GM21360 (cell line): ENCODE measurements around the gene BRWD1.
"Not testable (repeated sequence)": the region's sequence is repeated elsewhere in the genome, so short reads cannot be mapped to it uniquely, and the experiment has no call there.

ENCODE experiments used
- ATAC-seq: cut with Tn5 transposase; IDR thresholded peaks from one replicate; pipeline ENCODE4 v1.9.1; 2021; ENCODE audit warnings: mild to moderate bottlenecking, moderate library complexity; ENCODE audit not compliant: unreplicated experiment

BRWD1 gene

DNA sequence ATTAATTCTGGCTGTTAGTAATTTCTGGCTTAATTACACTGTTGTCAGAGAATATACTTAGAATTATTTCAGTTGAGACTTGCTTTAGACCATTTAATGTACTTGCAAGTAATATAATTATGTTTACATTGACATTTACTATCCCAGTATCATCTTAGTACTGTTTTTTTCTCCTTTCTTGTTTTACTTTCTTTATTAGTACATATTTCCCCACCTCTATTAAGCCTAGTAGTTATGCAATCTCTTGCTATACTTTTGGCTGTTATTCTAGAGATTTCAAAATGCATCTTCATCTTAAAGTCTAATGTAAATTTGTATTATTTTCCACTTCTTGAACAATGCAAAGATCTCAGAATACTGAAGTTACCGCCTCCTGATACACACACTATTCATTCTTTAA lies 24.4 kb downstream of the BRWD1 start:
- no peak for ATAC-seq

DNA sequence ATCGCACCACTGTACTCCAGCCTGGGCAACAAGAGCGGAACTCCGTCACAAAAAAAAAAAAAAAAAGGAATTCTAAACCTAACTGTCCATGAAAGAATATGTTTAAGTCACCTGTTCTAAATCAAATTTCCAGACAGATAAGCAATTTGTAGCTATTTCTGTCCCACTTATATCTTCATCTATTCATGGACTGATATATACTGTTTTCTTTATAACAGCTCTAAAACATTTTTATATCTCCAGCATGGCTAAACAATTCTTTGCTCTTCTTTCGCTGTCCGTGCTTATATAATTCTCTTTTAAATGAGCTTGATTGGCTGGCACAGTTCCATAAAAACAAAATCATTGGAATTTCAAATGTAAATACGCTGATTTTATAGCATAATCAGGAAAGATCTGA lies 30.5 kb downstream of the BRWD1 start:
- no peak for ATAC-seq

DNA sequence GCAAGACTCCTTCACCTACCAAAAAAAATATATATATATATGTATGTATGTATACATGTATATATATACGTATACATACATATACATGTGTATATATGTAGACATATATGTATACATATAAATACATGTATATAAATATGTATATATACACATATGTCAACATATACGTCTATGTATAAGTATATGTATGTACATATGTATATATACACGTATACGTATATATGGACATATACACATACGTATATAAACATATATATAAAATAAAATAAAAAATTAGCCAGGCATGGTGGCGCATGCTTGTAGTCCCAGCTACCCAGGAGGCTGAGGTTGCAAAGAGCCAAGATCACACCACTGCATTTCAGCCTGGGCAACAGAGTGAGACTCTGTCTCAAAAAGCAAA lies 31.6 kb downstream of the BRWD1 start:
- ATAC-seq: no peak

DNA sequence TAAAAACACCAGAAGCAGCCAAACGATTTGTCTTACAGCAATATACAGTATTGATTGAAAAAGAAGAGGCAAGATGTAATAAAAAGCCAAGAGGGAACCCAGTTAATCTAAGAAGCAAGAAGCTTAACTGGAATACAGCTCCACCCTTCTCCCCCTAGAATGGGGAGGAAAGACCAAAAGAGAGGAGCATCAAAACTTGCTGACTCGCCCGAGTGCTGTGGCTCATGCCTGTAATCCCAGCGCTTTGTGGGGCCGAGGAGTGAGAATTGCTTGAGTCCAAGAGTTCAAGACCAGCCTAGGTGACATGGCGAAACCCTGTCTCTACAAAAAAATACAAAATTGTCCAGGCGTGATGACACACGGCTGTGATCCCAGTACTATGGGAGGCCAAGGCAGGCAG lies 32.2 kb downstream of the BRWD1 start:
- no peak for ATAC-seq

DNA sequence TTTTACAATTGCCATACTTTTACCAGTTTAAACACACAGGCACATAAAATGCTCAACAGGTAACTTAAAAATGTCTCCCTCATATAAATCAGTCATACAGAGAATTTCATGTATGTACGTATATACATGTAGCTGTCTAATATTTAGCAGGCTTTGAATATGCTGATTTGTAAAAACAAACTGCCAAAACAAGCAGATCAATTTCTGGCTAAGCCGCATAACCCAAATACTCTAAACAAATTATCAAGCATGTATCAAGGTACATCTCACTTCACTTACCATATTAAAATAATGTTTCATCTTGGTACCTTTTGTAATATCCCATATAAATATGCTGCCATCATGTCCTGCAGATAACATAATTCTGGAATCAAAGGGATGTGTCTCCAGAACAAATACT lies 43.8 kb downstream of the BRWD1 start:
- ATAC-seq: no peak

DNA sequence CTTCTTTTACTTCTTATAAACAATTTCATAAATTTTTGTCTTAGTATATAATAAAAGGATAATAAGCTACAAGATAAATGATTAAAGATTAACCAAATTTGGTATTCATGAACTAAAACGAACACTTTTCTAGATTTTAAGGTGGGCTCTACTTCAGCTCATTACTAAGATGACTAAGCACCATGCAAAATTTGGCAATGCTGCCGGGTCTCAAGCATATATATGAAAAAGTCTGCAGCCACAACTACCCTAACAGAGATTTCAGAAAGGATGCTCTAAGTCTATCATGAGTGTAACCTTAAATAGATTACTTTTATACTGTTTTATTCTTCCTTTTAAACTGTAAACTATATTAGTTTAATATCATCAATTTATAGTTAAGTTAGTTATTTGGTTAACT lies 47.8 kb downstream of the BRWD1 start:
- no peak for ATAC-seq

DNA sequence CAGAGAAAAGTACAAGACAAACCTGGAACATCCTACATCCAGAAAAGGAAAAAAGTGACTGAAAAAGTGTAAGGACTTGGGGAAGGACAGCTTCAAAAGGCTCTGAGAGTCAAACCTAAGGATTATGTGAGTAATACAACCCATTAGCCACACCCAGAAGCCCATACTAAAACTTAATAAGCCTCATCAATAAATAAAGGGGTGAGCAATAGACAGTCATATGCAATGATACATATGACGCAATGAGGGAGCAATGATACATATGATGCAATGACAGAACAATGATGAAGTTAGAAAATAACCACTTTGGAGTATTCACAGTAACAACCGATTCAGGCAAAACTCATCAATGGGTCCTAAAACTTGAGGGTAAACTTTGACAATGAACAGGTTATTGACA lies 50.1 kb downstream of the BRWD1 start:
- no peak for ATAC-seq

DNA sequence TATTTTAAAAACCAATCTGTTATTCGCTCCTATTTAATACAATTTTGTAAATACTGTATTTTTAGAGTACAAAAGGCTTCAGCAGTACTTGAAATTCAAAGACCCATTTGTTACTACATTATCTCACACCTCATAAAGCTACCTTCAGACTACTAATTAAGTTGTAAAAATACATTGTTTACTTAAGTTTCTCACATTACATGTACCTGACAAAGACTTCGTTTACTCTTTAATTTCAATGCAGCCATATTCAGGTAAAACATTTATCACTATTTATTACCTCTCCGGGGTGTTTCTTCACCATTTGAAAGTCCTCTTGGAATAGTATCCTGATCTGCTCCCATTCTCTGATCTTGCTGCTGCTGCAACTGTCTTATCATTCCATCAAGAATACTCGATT lies 55.2 kb downstream of the BRWD1 start:
- no peak for ATAC-seq

DNA sequence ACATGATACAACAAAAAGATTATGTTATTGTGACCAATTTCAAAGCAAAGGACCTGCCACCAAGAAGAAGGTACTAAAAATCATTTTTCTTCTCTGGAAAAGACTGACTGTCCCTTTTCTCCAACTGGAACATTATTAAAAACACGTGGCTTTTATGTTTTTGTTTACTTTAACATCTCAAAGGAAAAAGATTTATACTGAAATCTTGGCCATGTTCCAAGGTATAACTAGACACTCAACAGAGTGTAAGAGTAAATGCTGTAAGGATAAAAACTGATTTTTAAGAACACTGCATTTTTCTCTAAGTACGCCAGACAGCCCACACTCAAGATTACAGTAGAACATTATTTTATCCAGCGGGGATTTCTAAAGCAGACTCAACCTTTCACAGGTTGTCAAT lies 62.1 kb downstream of the BRWD1 start:
- ATAC-seq: no peak

DNA sequence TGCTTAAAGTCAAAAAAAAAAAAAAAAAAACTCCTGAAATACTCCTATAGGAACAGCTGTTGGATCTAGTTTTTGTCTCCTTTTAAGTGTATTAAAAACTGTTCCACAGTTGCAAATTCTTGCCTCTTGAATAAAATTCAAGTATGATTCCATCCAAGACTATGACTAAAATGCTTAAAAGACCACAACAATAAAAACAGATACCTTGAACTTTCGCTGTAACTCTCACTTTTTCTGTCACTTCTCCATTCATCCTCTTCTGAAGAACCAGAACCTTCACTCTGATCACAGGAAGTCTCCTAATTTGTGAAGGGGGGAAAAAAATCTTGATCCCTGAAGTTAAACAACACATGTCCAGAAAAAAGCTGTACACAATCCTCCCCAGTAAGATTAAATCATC lies 75.2 kb downstream of the BRWD1 start:
- ATAC-seq: no peak

DNA sequence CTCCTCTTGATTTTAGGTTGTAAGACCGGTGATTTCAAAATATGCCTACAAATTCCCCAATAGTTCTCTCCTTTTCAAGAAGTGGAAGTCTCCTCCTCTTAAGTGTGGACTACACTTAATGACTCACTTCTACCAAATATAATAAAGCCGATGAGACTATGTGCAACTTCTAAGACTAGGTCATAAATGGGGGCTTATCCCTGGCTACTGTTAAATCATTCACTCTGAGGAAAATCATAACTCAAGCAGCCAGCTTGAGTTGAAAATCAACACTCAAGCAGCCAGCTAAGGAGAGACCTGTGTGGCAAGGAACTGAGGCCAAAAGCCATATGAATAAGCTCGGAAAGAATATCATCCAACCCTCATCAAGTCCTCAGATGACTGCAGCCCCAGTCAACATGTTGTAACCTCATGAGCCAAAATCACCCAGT lies 80.6 kb downstream of the BRWD1 start:
- ATAC-seq: no peak

DNA sequence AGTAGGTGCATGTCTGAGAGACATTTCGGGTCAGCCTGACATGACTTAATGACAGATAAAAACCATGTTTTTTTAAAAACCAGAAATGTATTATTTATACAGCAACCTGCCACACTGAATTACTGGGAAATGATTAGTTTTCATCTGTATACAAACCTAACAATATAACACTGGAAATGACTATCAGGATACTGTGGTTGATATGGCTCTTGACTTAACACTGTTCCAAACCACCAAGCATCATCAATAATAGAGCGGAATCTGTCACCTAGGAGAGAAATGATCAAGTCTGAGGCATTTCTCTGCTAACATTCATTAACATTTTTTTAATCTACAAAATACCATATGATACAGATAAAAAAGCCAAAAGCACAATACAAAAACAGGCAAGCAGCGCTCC lies 88.5 kb downstream of the BRWD1 start:
- ATAC-seq: no peak

DNA sequence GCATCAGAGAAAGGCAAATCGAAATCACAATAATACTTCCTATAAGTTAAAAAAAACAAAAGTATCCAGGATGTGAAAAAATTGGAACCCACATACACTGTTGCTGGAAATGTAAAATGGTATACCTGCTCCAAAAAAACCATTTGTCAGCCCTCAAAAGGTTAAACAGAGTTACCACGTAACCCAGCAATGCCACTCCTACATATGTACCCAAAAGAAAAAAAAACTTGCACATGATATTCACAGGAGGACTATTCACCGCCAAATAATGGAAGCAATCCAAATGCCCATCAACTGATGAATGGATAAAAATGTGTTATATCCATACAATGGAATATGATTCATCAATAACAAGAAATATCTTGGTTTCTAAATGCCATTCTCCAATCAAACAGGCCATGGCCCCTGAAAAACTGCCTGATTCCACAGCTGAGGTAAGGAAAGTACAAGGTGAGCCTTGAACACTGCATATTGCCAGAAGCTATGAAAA lies 91.4 kb downstream of the BRWD1 start:
- no peak for ATAC-seq

DNA sequence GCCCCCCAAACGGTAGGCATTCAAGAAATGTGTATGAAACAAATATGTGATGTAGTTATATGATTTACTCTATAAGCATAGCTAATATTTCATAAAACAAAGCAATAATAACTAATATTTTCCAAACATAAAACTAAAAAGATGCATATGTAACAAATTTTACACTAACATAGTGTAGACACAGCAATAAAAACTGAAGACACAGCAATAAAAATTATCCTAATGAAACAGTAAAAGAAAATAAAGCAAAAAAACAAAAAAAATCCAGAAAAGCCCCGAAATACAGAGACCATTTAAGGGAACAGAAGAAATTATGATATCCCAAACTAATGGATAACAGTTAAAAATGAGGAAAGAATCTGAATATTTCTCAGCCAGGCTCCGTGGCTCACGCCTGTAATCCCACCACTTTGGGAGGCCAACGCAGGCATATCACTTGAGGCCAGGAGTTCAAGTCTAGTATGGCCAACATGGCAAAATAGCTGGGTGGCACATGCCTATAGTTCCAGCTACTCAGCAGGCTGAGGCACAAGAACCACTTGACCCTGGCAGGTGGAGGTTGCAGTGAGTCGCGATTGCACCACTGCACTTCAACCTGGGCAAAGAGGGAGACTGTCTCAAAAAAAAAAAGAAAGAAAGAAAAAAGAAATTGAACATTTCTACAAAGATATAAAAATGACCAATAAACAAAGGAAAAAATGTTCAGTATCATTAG lies 92.0 kb downstream of the BRWD1 start:
- no peak for ATAC-seq

DNA sequence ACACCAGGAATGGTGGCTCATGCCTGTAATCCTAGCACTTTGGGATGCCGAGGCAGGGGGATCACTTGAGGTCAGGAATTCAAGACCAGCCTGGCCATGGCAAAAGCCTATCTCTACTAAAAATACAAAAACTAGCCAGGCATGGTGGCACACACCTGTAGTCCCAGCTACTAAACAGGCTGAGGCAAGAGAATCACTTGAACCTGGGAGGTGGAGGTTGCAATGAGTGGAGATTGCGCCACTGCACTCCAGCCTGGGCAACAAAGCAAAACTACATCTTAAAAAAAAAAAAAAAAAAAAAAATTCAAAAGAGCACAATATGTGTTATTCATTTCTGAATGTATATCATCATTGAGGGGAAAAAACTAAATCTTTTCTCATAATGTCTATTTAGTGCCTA lies 92.6 kb downstream of the BRWD1 start:
- not testable (repeated sequence) for ATAC-seq

DNA sequence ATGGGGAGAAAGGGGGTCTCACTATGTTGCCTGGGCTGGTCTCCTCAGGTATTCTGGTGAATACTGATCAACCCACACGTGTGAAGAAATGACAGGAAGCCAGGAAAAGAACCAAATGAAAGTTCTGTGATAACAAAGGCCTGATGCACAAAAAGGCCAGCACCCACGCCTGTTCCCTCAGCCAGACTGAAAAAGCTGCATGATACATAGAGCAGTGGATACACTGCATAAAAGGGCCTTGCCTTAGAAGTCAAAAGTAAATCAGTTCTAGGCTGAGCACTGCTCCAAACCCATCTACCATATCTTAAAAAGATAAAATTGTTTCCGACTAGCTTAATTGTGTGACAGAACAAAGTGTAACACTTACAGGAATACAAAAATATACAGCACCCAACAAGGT lies 93.3 kb downstream of the BRWD1 start:
- ATAC-seq: no peak

DNA sequence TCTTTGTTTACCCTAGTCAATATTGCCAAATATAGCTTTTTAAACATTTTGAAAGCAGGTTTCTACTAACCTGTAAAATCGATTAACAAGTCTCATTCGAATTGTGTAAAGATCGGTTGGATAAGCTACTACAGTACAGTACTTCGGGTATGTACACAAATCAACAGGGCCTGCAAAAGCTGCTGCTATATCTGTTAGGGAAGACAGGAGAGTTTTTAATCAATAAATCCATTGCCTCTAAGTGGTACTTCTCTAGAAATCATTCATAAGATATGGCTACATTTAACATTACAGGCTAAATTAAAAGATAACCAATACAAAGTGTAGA lies 95.4 kb downstream of the BRWD1 start:
- ATAC-seq: no peak

DNA sequence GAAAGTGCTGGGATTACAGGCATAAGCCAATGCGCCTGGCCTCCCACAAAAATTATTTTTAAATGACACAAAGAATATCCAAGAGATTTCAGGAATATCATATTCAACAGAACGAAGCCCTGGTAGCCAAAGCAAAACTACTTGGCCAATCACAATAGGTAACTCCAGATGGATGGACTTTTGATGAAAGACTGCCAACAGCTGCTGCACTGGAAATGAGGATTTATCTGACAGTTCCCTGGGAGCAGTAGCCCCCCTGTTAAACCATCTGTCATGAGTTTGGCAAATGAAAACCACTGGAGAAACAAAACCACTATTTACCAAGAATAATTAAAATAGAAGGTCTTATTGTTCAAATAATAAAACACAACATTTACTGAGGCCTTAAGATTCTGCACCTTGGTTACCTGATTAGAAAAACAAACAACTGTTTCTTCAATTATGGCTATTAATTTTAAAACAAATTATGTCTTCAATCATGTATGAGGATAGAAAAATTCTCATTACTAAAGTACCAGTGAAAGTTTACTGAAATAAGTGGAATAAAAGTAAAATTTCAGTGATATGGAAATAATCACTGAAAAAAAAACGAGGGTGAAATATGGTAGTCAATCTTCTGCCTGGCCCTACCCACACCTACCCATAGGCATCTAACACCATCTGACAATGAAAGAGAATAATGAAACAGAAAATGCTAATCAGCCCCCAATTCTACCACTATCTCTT lies 95.9 kb downstream of the BRWD1 start:
- ATAC-seq: no peak

DNA sequence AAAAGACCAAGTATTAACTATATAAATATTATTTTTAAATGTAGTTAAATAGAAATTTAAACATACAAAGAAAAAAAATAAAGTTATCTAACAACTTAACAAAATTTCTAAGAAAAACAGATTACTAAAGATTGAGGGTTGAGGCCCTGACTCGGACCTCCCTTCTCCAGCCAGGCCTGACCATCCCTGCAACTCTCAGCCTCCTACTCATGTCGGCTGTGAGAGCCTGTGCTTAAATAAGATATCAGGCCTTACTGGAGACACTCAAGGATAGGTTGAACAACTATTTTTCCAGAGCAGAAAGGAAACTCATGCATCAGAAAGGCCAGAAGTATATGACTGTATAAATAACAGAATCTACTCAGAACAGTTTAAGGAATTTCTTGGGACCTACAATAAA lies 97.1 kb downstream of the BRWD1 start:
- ATAC-seq: no peak

DNA sequence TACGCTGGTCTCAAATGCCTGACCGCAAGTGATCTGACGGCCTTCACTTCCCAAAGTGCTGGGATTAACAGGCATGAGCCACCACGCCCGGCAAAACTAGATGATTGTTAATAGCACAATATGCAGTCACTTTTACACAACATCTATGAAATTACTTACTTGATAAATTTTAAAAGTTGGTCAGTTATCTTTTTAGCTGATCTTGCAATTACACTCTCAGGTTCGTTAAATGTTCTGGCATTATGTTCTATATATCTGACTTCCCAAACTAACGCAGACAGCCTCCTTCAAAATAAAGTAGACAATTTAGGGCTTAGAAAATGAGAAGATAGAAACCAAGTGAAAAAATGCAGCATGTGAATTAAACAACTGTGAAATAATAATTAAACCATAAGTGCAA lies 98.4 kb downstream of the BRWD1 start:
- no peak for ATAC-seq

DNA sequence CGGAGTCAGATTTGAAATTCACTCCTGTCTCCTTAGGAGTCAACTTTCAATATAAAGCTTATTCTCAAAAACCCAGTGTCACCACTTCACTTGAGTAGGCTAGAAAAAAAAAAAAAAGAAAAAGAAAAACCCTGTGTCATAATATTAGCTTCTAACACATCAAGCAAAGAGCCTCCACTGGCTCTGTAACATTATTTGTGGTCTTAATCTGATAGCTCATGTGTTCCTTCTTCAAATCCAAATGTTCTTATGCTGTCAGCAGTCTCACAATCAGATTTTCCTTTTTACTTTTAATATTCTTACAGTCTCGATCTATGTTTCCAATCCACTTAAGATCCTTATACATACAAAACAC lies 104.1 kb downstream of the BRWD1 start:
- ATAC-seq: no peak

DNA sequence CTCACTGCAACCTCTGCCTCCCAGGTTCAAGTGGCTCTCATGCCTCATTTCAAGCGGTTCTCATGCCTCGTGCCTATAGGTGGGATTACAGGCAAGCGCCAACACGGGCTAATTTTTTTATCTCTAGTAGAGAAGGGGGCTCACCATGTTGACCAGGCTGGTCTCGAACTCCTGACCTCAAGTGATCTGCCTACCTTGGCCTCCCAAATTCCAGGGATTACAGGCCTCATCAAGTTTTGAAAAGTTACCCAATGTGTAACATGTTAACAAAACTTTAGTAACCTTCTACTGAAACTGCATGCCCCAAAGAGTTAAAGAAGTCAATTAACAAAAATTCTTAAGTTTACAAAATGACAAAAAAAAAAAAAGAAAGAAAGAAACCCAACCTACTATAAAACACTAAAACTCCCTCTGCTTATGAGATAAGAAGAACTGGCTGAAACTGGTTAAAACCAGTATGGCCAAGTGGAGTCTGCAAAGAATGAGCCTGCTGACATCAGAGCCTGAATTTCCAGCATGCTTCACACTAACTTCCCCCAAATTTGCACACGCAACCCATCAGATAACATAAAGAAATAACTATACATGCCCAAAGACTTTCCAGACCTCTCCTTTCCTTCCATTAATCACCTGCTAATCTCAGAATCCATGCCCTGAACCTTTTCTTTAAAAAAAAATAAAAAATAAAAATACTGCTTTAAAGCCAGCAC lies 104.7 kb downstream of the BRWD1 start:
- no peak for ATAC-seq
